ENCODE results near the gene ROPN1.
"Not testable (repeated sequence)": the region's sequence is repeated elsewhere in the genome, so short reads cannot be mapped to it uniquely, and the experiment has no call there.

- not testable (repeated sequence) for TF ChIP-seq CTCF, POLR2A (IDR thresholded peaks at IDR 0.05)
These were observed 31.6 kb upstream of the ROPN1 start for GRCh38 chr3:124023531-124023930.

Data from breast epithelium (tissue), 3 donors.